Activated B cell treated with CpG ODN at 0.5 μM for 24 hours (primary cell): ENCODE data around the gene SON. TPM values are rescaled to one million over a fixed set of nuclear protein-coding genes. Genes with fewer than 3 reads are reported as not detected.
"Not testable (repeated sequence)": the region's sequence is repeated elsewhere in the genome, so short reads cannot be mapped to it uniquely, and the experiment has no call there.

Experiments used
- ATAC-seq: fragments of 200-7000 bp; cut with Tn5 transposase; one replicate; pipeline ENCODE4 v1.10.0; 2021; ENCODE audit warnings: low read depth, mild to moderate bottlenecking, moderate library complexity
- CTCF ChIA-PET: fragments of 350-600 bp; sonication (Branson Sonifier 250); formaldehyde crosslinking; loops from one replicate; lab custom pipeline; 2021; ENCODE audit warnings: antibody characterized with exemption; lab: Charles Lee
- POLR2A ChIA-PET: fragments of 350-600 bp; sonication (Branson Sonifier 250); formaldehyde crosslinking; loops from one replicate; lab custom pipeline; 2021; ENCODE audit warnings: antibody characterized with exemption; lab: Charles Lee
- DNase-seq: peaks from one replicate; pipeline ENCODE4 v3.0.0; 2022
- H3K27ac Mint-ChIP-seq: one replicate; pipeline ENCODE4 v1.8.0; 2020; ENCODE audit warnings: mixed read lengths
- H3K27me3 Mint-ChIP-seq: one replicate; pipeline ENCODE4 v1.8.0; 2021; ENCODE audit warnings: mixed read lengths
- H3K36me3 Mint-ChIP-seq: one replicate; pipeline ENCODE4 v1.8.0; 2021; ENCODE audit warnings: low read depth, mixed read lengths
- H3K4me1 Mint-ChIP-seq: one replicate; pipeline ENCODE4 v1.8.0; 2021; ENCODE audit warnings: mixed read lengths
- H3K4me3 Mint-ChIP-seq: one replicate; pipeline ENCODE4 v1.8.0; 2020; ENCODE audit warnings: mild to moderate bottlenecking, mixed read lengths
- H3K9me3 Mint-ChIP-seq: one replicate; pipeline ENCODE4 v1.8.0; 2020; ENCODE audit warnings: mixed read lengths
- CTCF ChIP-seq: fragments of 200-600 bp; IDR thresholded peaks from one replicate; pipeline ENCODE4 v1.8.0; 2022; ENCODE audit warnings: antibody characterized with exemption, mild to moderate bottlenecking
- intact Hi-C: fragments of 100-400 bp; cut with micrococcal nuclease; formaldehyde crosslinking; loops from one replicate; pipeline ENCODE4 v1.15.1; 2024
- total RNA-seq: library from RNA; stranded (reverse); gene quantifications from 2 replicates; pipeline ENCODE4 v1.2.3, GENCODE V29; 2022

The SON gene
- total RNA-seq, 1 donor from 2014 or later, result 474 TPM

DNA sequence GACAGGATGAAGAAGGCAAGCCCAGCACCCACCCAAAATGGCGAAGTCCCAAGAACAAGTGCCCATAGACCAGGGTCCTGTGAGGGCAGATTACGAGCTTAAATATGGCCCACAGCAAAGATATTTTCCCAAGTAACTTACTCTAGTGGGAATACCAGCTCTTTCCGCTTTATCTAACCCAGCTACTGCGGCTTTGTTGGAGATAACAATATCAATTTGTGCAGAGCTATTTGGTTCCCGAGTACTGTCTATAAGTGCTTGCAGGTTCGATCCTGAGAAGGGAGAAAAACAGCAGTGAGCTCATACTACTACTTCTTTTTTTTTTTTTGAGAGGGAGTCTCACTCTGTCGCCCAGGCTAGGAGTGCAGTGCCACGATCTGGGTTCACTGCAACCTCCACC lies 37.0 kb upstream of the SON start:
- DNase-seq (no peak), ATAC-seq (no peak)
- intact Hi-C loops, result no loop called here
- Mint-ChIP-seq H3K27me3 (no peaks in the 10 kb centered on the region), H3K36me3 (peaks cover 72% of the 10 kb centered on the region), H3K27ac (no peak overlapping the region), H3K4me1 (no peaks in the 10 kb centered on the region), H3K4me3 (no peak overlapping the region), H3K9me3 (peaks cover 4% of the 10 kb centered on the region)
- ChIA-PET POLR2A (interaction anchor here (0.8 kb wide), 1 partner anchor 26 kb away, joined by 3 read pairs; no protein-coding TSS in a partner anchor), CTCF (no interaction called here)
- no peak for TF ChIP-seq CTCF

GRCh38 chr21:33507003-33507402 lies 35.8 kb upstream of the SON start:
- H3K4me3 Mint-ChIP-seq, ATAC-seq: not testable (repeated sequence)

GRCh38 chr21:33510826-33511225 lies 32.0 kb upstream of the SON start:
- H3K4me3 Mint-ChIP-seq, result no peak overlapping the region
- no peak for ATAC-seq
- peaks cover 4% of the 10 kb centered on the region for H3K9me3 Mint-ChIP-seq
- no peaks in the 10 kb centered on the region for H3K4me1 Mint-ChIP-seq
- TF ChIP-seq CTCF, result no peak
- peaks cover 73% of the 10 kb centered on the region for H3K36me3 Mint-ChIP-seq
- H3K27ac Mint-ChIP-seq, result no peak overlapping the region
- no peak for DNase-seq
- POLR2A ChIA-PET, result no interaction called here
- intact Hi-C loops, result no loop called here
- H3K27me3 Mint-ChIP-seq, result no peaks in the 10 kb centered on the region
- CTCF ChIA-PET, result no interaction called here

More at GRCh38 chr21:33507003-33507402, 35.8 kb upstream of the SON start:
- intact Hi-C loops, POLR2A ChIA-PET, CTCF ChIA-PET, H3K27ac Mint-ChIP-seq, H3K4me1 Mint-ChIP-seq, H3K9me3 Mint-ChIP-seq, DNase-seq, H3K27me3 Mint-ChIP-seq: not testable (repeated sequence)
- peaks cover 81% of the 10 kb centered on the region for H3K36me3 Mint-ChIP-seq

- peaks cover 4% of the 10 kb centered on the region for H3K9me3 Mint-ChIP-seq
- ChIA-PET CTCF (no interaction called here), POLR2A (no interaction called here)
- H3K4me3 Mint-ChIP-seq, result no peak overlapping the region
- no peaks in the 10 kb centered on the region for H3K27me3 Mint-ChIP-seq
- no peaks in the 10 kb centered on the region for H3K4me1 Mint-ChIP-seq
- intact Hi-C loops, result no loop called here
- peaks cover 73% of the 10 kb centered on the region for H3K36me3 Mint-ChIP-seq
- no peak overlapping the region for H3K27ac Mint-ChIP-seq
- DNase-seq, result no peak
- no peak for TF ChIP-seq CTCF
- ATAC-seq, result no peak
Observed at GRCh38 chr21:33511639-33512038, 31.2 kb upstream of the SON start.

DNA sequence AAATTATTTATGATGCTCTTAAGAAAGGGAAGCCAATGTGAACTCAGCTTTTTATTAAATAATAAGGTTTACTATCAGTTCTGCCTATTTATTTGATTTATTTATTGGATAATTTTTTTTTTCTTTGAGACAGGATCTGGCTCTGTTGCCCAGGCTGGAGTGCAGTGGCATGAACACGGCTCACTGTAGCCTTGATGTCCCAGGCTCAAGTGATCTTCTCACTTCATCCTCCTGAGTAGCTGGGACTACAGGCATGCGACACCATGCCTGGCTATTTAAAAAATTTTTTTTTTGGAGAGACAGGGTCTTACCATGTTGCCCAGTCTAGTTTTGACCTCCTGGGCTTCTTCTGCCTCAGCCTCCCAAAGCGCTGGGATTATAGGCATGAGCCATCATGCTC lies 30.4 kb upstream of the SON start:
- CTCF ChIA-PET, result no interaction called here
- Mint-ChIP-seq H3K4me3 (no peak overlapping the region), H3K4me1 (no peaks in the 10 kb centered on the region), H3K27me3 (no peaks in the 10 kb centered on the region), H3K9me3 (no peaks in the 10 kb centered on the region), H3K27ac (no peak overlapping the region), H3K36me3 (peaks cover 75% of the 10 kb centered on the region)
- POLR2A ChIA-PET, result interaction anchor here (0.6 to 0.7 kb wide), 3 partner anchors 11 to 123 kb away, joined by 3 to 5 read pairs (median 4); no protein-coding TSS in a partner anchor
- DNase-seq (no peak), ATAC-seq (no peak)
- intact Hi-C loops, result no loop called here
- no peak for TF ChIP-seq CTCF

DNA sequence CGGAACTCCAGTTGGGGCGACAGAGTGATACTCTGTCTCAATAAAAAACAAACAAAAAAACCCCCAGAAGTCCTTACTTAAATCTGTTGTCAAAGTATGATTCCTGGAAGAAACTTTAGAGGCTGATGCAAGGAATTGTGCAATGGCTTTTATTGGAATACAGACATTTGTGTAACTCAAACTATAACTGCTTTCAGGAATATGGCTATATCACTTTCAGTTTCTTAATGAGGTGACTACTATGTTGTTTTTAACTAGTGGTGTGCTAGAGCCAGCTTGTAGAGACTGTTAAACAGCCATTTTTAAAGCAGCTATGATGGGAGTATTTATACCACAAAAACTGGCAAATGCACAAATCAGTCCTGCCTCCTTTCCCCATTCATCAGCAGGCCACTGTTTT lies 28.6 kb upstream of the SON start:
- CTCF ChIA-PET, result no interaction called here
- ATAC-seq, result no peak
- H3K4me3 Mint-ChIP-seq, result no peak overlapping the region
- peaks cover 78% of the 10 kb centered on the region for H3K36me3 Mint-ChIP-seq
- H3K9me3 Mint-ChIP-seq, result no peaks in the 10 kb centered on the region
- H3K27ac Mint-ChIP-seq, result no peak overlapping the region
- TF ChIP-seq CTCF, result no peak
- intact Hi-C loops, result no loop called here
- H3K27me3 Mint-ChIP-seq, result no peaks in the 10 kb centered on the region
- no peak for DNase-seq
- no peaks in the 10 kb centered on the region for H3K4me1 Mint-ChIP-seq
- POLR2A ChIA-PET, result interaction anchor here (0.6 kb wide), 2 partner anchors 29 to 34 kb away, joined by 3 to 4 read pairs; no protein-coding TSS in a partner anchor
